ENCODE measurements around the gene CCNL2.

DNA sequence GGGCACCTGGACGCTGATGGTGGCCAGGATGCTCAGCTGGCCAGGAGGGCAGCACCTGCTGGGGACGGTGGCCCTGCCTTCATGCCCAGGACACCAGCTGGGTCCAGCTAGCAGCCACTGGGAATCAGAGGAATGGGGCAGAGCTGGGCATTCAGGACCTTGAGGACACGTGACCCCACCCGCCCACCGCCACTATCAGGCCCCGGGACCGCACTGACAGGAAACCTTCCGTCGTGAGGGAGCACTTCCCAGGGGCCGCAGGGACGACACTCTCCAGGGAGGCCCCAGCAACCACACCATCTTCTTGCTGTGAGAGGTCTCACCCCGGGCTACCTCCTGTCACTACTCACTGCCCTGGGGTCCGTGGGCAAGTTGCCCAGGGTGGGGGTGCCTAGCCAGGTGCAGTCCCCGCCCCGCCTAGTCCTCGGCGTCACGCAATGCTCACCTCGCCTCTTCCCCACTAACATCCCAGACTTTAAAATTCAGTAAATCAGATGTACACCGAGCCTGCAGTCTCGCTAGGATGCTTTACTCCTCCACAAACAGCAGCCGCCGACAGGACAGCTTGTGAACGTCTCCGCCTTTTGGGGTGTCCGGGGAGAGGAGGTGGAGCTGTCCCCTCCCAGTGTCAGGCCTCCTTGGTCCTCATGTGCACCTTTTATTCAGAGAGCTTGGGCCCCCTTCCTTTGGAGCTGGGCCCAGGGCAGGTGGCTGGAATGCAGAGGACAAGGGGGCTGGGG, 41.3 kb upstream of the CCNL2 start:
- TF ChIP-seq CTCF (conservative IDR thresholded peaks at IDR 0.05; ENCODE audit: low read depth in 2 of 2) (no peak), EZH2phosphoT487 (IDR thresholded peaks at IDR 0.05; ENCODE audit: unreplicated experiment) (no peak), POLR2AphosphoS5 (IDR thresholded peaks at IDR 0.05; ENCODE audit: low read depth) (no peak), CREB1 (CRISPR knock-in tag; IDR thresholded peaks at IDR 0.05; ENCODE audit: low read depth) (no peak), ZNF114 (CRISPR knock-in tag; IDR thresholded peaks at IDR 0.05) (no peak), NANOG (IDR thresholded peaks at IDR 0.05; ENCODE audit: borderline replicate concordance) (no peak)
